OCI-LY7 (cell line): ENCODE results near the gene ANKRD9. TPM values are rescaled to one million over a fixed set of nuclear protein-coding genes. Genes with fewer than 3 reads are reported as not detected.

Source experiments
- BruUV-seq: library from RNA; stranded (reverse); fragments of 400-500 nt; replicated peaks from 2 replicates; lab custom pipeline; 2021; lab: Mats Ljungman, UMichigan
- CTCF ChIA-PET: fragments of 300-600 bp; sonication (Branson Sonifier 250); formaldehyde crosslinking; loops from one replicate; lab custom pipeline; 2022; ENCODE audit warnings: antibody characterized with exemption; ENCODE audit not compliant: unreplicated experiment; lab: Charles Lee
- POLR2A ChIA-PET: fragments of 300-600 bp; sonication (Branson Sonifier 250); formaldehyde crosslinking; loops from one replicate; lab custom pipeline; 2022; ENCODE audit warnings: antibody characterized with exemption; lab: Charles Lee
- DNase-seq: peaks from one replicate; pipeline ENCODE4 v3.0.0-alpha.2; 2015; ENCODE audit warnings: low spot score
- H2AFZ ChIP-seq: fragments of 200-600 bp; sonication (generic), shearing (Covaris generic); 2 replicates; pipeline ENCODE4 v1.6.1; 2014; ENCODE audit warnings: mild to moderate bottlenecking, antibody characterized with exemption, low read length, moderate library complexity
- H3K27ac ChIP-seq: fragments of 200-600 bp; sonication (generic); 2 replicates; pipeline ENCODE4 v1.5.1; 2014; ENCODE audit warnings: mixed run types, low read depth, mild to moderate bottlenecking, moderate library complexity, low read length, inconsistent platforms; ENCODE audit not compliant: poor library complexity, severe bottlenecking
- H3K36me3 ChIP-seq: fragments of 200-600 bp; sonication (generic); 2 replicates; pipeline ENCODE4 v1.6.1; 2014; ENCODE audit warnings: mild to moderate bottlenecking, antibody characterized with exemption, low read length, moderate library complexity, mixed read lengths; ENCODE audit not compliant: insufficient read depth
- H3K4me1 ChIP-seq: fragments of 200-600 bp; sonication (generic); 2 replicates; pipeline ENCODE4 v1.5.1; 2014; ENCODE audit warnings: mild to moderate bottlenecking, low read length; ENCODE audit not compliant: insufficient read depth, poor library complexity, severe bottlenecking
- H3K4me2 ChIP-seq: fragments of 200-600 bp; sonication (generic); 2 replicates; pipeline ENCODE4 v1.6.1; 2014; ENCODE audit warnings: mild to moderate bottlenecking, low read length
- H3K4me3 ChIP-seq: fragments of 200-600 bp; sonication (generic); 2 replicates; pipeline ENCODE4 v1.5.1; 2014; ENCODE audit warnings: mild to moderate bottlenecking, low read depth, low read length; ENCODE audit not compliant: poor library complexity, severe bottlenecking
- H3K79me2 ChIP-seq: fragments of 200-600 bp; sonication (generic); 2 replicates; pipeline ENCODE4 v1.6.1; 2016; ENCODE audit warnings: low read depth, mild to moderate bottlenecking, low read length, moderate library complexity, mixed read lengths; ENCODE audit not compliant: insufficient read depth
- H3K9me2 ChIP-seq: fragments of 200-600 bp; sonication (generic); 2 replicates; pipeline ENCODE4 v1.6.1; 2016; ENCODE audit warnings: mild to moderate bottlenecking, low read length, mixed read lengths; ENCODE audit not compliant: insufficient read depth
- H3K9me3 ChIP-seq: fragments of 200-600 bp; sonication (generic); 2 replicates; pipeline ENCODE4 v1.6.1; 2014; ENCODE audit warnings: mild to moderate bottlenecking, mixed run types, low read length, mixed read lengths
- H4K20me1 ChIP-seq: fragments of 200-600 bp; sonication (generic); 2 replicates; pipeline ENCODE4 v1.6.1; 2014; ENCODE audit warnings: mild to moderate bottlenecking, antibody characterized with exemption, low read length, moderate library complexity, mixed read lengths; ENCODE audit not compliant: insufficient read depth
- EZH2phosphoT487 ChIP-seq: fragments of 200-600 bp; sonication (generic); IDR thresholded peaks from 2 replicates; pipeline ENCODE4 v1.6.1; 2018; ENCODE audit warnings: low read depth, borderline replicate concordance, mild to moderate bottlenecking, mixed run types, antibody characterized with exemption, low read length, moderate library complexity, mixed read lengths
- intact Hi-C: fragments of 100-400 bp; cut with micrococcal nuclease; formaldehyde crosslinking; loops from one replicate; pipeline ENCODE4 v1.10.0; 2022; ENCODE audit not compliant: unreplicated experiment
- total RNA-seq, 2 experiments: library from RNA; depleted of rRNA in 1 of 2; stranded (reverse); fragments of >200 nt in 1 of 2; shearing (Covaris generic) in 1 of 2; gene quantifications; 2 replicates each; pipeline ENCODE4 v1.2.3, GENCODE V29; 2014 to 2022
- TF ChIP-seq, protein P1 (sequence below): fragments of 200-600 bp; sonication (generic); conservative IDR thresholded peaks from 2 replicates; pipeline ENCODE4 v1.5.1; 2014; ENCODE audit warnings: mild to moderate bottlenecking, antibody characterized with exemption, low read length, moderate library complexity, mixed read lengths

The ANKRD9 gene
- total RNA-seq, 2 experiments from 2014 or later, result 1.2 to 1.9 TPM

DNA sequence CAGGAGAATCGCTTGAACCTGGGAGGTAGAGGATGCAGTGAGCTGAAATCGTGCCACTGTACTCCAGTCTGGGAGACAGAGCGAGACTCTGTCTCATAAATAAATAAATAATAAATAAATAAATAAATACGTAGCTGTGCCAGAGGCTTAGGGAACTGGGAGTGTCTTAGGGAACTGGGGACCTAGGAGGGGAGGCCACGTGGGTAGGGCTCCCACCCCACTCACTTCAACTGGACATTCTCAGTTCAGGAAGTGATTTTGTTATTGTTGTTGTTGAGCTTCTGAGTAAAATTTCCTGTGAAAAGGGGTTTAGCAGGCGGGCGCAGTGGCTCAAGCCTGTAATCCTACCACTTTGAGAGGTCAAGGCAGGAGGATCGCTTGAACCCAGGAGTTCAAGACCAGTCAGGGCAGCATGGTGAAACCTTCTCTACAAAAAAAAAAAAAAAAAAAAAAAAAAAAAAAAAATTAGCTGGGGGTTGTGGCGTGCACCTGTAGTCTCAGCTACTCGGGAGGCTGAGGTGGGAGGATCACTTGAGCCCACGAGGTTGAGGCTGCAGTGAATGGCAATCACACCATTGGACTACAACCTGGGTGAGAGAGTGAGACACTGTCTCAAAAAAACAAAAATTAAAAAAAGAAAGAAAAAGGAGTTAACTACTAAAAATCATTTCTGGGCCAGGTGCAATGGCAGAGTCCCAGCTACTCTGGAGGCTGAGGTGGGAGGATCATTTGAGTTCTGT is 19.0 kb upstream of the ANKRD9 start:
- TF ChIP-seq, protein P1, sequence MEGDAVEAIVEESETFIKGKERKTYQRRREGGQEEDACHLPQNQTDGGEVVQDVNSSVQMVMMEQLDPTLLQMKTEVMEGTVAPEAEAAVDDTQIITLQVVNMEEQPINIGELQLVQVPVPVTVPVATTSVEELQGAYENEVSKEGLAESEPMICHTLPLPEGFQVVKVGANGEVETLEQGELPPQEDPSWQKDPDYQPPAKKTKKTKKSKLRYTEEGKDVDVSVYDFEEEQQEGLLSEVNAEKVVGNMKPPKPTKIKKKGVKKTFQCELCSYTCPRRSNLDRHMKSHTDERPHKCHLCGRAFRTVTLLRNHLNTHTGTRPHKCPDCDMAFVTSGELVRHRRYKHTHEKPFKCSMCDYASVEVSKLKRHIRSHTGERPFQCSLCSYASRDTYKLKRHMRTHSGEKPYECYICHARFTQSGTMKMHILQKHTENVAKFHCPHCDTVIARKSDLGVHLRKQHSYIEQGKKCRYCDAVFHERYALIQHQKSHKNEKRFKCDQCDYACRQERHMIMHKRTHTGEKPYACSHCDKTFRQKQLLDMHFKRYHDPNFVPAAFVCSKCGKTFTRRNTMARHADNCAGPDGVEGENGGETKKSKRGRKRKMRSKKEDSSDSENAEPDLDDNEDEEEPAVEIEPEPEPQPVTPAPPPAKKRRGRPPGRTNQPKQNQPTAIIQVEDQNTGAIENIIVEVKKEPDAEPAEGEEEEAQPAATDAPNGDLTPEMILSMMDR, result no peak
- no peak for TF ChIP-seq EZH2phosphoT487
- no peak overlapping the region for H3K27ac ChIP-seq
- no peak overlapping the region for H3K4me3 ChIP-seq
- no peaks in the 10 kb centered on the region for H4K20me1 ChIP-seq
- ChIA-PET POLR2A (interaction anchor here (0.6 to 1.1 kb wide), 5 partner anchors 12 to 171 kb away, joined by 3 to 7 read pairs (median 4); no protein-coding TSS in a partner anchor), CTCF (interaction anchor here (0.6 kb wide), 1 partner anchor 21 kb away, joined by 3 read pairs; no protein-coding TSS in a partner anchor)
- no peak overlapping the region for H2AFZ ChIP-seq
- no peaks in the 10 kb centered on the region for H3K36me3 ChIP-seq
- H3K9me2 ChIP-seq, result no peaks in the 10 kb centered on the region
- H3K4me2 ChIP-seq, result no peak overlapping the region
- no peaks in the 10 kb centered on the region for H3K79me2 ChIP-seq
- peaks cover 31% of the 10 kb centered on the region for H3K4me1 ChIP-seq
- intact Hi-C loops, result no loop called here
- no TSS peak for BruUV-seq
- no peak for DNase-seq
- H3K9me3 ChIP-seq, result no peaks in the 10 kb centered on the region

DNA sequence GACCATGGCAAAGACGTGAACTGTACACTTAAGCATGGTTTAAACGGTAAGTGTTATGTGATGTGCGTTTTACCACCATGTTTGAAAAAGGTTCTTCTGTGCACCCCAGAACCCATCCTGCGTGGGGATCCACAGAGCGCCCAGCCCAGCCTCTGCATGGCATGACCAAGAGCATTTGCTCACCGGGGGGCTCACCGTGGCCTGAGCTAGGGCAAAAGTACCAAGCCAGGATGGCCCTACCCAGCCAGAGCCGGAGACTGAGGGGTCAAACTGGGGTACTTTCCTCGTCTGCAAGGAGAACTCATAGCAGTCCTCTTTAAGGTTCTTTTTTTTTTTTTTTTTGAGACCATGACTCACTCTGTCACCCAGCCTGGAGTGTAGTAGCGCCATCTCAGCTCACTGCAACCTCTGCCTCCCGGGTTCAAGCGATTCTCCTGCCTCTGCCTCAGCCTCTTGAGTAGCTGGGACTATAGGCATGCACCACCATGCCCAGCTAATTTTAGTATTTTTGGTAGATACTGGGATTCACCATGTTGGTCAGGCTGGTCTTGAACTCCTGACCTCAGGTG is 16.4 kb upstream of the ANKRD9 start:
- ChIA-PET CTCF (no interaction called here), POLR2A (interaction anchor here (0.7 kb wide), 1 partner anchor 72 kb away, joined by 3 read pairs; no protein-coding TSS in a partner anchor)
- Histone ChIP-seq H3K4me1 (peaks cover 26% of the 10 kb centered on the region), H3K36me3 (no peaks in the 10 kb centered on the region), H2AFZ (peak overlapping the region; percentile 94), H3K9me2 (no peaks in the 10 kb centered on the region), H3K27ac (peak overlapping the region; percentile 47), H3K9me3 (no peaks in the 10 kb centered on the region), H3K4me3 (peak overlapping the region; percentile 67), H3K4me2 (peak overlapping the region; percentile 84), H4K20me1 (no peaks in the 10 kb centered on the region), H3K79me2 (no peaks in the 10 kb centered on the region)
- intact Hi-C loops, result loop anchor here (2.0 kb wide), 1 partner anchor 35 kb away; no protein-coding TSS in a partner anchor
- TF ChIP-seq, protein P1, result no peak
- TF ChIP-seq EZH2phosphoT487, result no peak
- no peak for DNase-seq
- no TSS peak for BruUV-seq
